Measurements from ENCODE around the gene PRSS53.
"Not testable (repeated sequence)": the region's sequence is repeated elsewhere in the genome, so short reads cannot be mapped to it uniquely, and the experiment has no call there.

Gene PRSS53

GRCh38 chr16:31117384-31118222 is 28.9 kb upstream of the PRSS53 start, which contains the start of gene KAT8:
TSS of gene KAT8 (plus strand) at chr16:31117664. CDS start at chr16:31117682, 18 bp downstream.
- peak; percentile 94 for DNase-seq (ENCODE audit: low read depth)

- DNase-seq (ENCODE audit: low read depth), result no peak
Observed at GRCh38 chr16:31114468-31114867, 25.7 kb upstream of the PRSS53 start.

GRCh38 chr16:31113121-31114120 is 24.7 kb upstream of the PRSS53 start:
- DNase-seq (ENCODE audit: low read depth), result no peak

- no peak for DNase-seq (ENCODE audit: low read depth)
Observed at GRCh38 chr16:31112711-31113110, 24.0 kb upstream of the PRSS53 start.

GRCh38 chr16:31111881-31112466 is 23.2 kb upstream of the PRSS53 start:
- no peak for DNase-seq (ENCODE audit: low read depth)

- no peak for DNase-seq (ENCODE audit: low read depth)
Observed at GRCh38 chr16:31110106-31111034, 21.6 kb upstream of the PRSS53 start.

GRCh38 chr16:31109622-31110021 is 20.9 kb upstream of the PRSS53 start:
- DNase-seq (ENCODE audit: low read depth), result no peak

- no peak for DNase-seq (ENCODE audit: low read depth)
Observed at GRCh38 chr16:31108794-31109558, 20.2 kb upstream of the PRSS53 start.

GRCh38 chr16:31108035-31108793 is 19.5 kb upstream of the PRSS53 start, which contains the start of gene BCKDK:
TSS of gene BCKDK (plus strand) at chr16:31108386. CDS start at chr16:31109224, 838 bp downstream.
- DNase-seq (ENCODE audit: low read depth), result peak; percentile 55

- DNase-seq (ENCODE audit: low read depth), result no peak
Observed at GRCh38 chr16:31107465-31107867, 18.7 kb upstream of the PRSS53 start.

- no peak for DNase-seq (ENCODE audit: low read depth)
Observed at GRCh38 chr16:31106509-31107464, 18.0 kb upstream of the PRSS53 start.

GRCh38 chr16:31105677-31106213 is 17.0 kb upstream of the PRSS53 start:
- DNase-seq (ENCODE audit: low read depth), result peak; percentile 63

- DNase-seq (ENCODE audit: low read depth), result not testable (repeated sequence)
Observed at GRCh38 chr16:31100876-31101641, 12.3 kb upstream of the PRSS53 start.

GRCh38 chr16:31099860-31100638 is 11.3 kb upstream of the PRSS53 start:
- no peak for DNase-seq (ENCODE audit: low read depth)

- peak; percentile 71 for DNase-seq (ENCODE audit: low read depth)
Observed at GRCh38 chr16:31094424-31095120, 5.8 kb upstream of the PRSS53 start, which contains the start of gene VKORC1. TSS of gene VKORC1 (minus strand) at chr16:31094797. CDS start at chr16:31094729, 68 bp downstream.

- DNase-seq (ENCODE audit: low read depth), result no peak
Observed at GRCh38 chr16:31094088-31094423, 5.3 kb upstream of the PRSS53 start.

All from stimulated activated CD8-positive, alpha-beta memory T cell treated with anti-CD3 and anti-CD28 coated beads, Interleukin-12 subunit alpha, Interleukin-12 subunit beta, amount 100 ng/mL, for 4 hours (primary cell).